ENCODE data around the gene TMEM201.

GRCh38 chr1:9633493-9633892 lies 44.8 kb downstream of the TMEM201 start:
- TF ChIP-seq CTCF (IDR thresholded peaks at IDR 0.05) (no peak), FOXJ3 (CRISPR knock-in tag; IDR thresholded peaks at IDR 0.05) (no peak), RFX5 (IDR thresholded peaks at IDR 0.05; ENCODE audit: low read length) (no peak), FOSL2 (IDR thresholded peaks at IDR 0.05; ENCODE audit: borderline replicate concordance, low read depth) (no peak), MXI1 (IDR thresholded peaks at IDR 0.05; ENCODE audit: low read depth, low read length) (no peak)

All from SK-N-SH (cell line).